ENCODE results near the gene FGF11. TPM values are rescaled to one million over a fixed set of nuclear protein-coding genes. Genes with fewer than 3 reads are reported as not detected.

The FGF11 gene
- total RNA-seq, 1 donor from 2014 or later, result 1.5 TPM

- no peak for DNase-seq (ENCODE audit: low read depth)
- TF ChIP-seq CTCF (IDR thresholded peaks at IDR 0.05; ENCODE audit: insufficient read depth, low read length, poor library complexity, severe bottlenecking), result no peak
- no peak overlapping the region for H3K4me3 ChIP-seq (ENCODE audit: low read depth, low read length)
- H3K36me3 ChIP-seq (ENCODE audit: control insufficient read depth, insufficient read depth, low read length), result no peaks in the 10 kb centered on the region
- no peaks in the 10 kb centered on the region for H3K27me3 ChIP-seq (ENCODE audit: control insufficient read depth, insufficient read depth, low read length)
Measured at GRCh38 chr17:7429722-7430121, 9.6 kb upstream of the FGF11 start.

- no peaks in the 10 kb centered on the region for H3K27me3 ChIP-seq (ENCODE audit: control insufficient read depth, insufficient read depth, low read length)
- H3K36me3 ChIP-seq (ENCODE audit: control insufficient read depth, insufficient read depth, low read length), result no peaks in the 10 kb centered on the region
- H3K4me3 ChIP-seq (ENCODE audit: low read depth, low read length), result no peak overlapping the region
- no peak for TF ChIP-seq CTCF (IDR thresholded peaks at IDR 0.05; ENCODE audit: insufficient read depth, low read length, poor library complexity, severe bottlenecking)
- DNase-seq (ENCODE audit: low read depth), result no peak
Measured at GRCh38 chr17:7431231-7431630, 8.1 kb upstream of the FGF11 start.

- H3K27me3 ChIP-seq (ENCODE audit: control insufficient read depth, insufficient read depth, low read length), result no peaks in the 10 kb centered on the region
- H3K36me3 ChIP-seq (ENCODE audit: control insufficient read depth, insufficient read depth, low read length), result no peaks in the 10 kb centered on the region
- no peak for TF ChIP-seq CTCF (IDR thresholded peaks at IDR 0.05; ENCODE audit: insufficient read depth, low read length, poor library complexity, severe bottlenecking)
- no peak for DNase-seq (ENCODE audit: low read depth)
- no peak overlapping the region for H3K4me3 ChIP-seq (ENCODE audit: low read depth, low read length)
Measured at GRCh38 chr17:7432296-7432695, 7.0 kb upstream of the FGF11 start.

GRCh38 chr17:7435676-7436555 is 3.4 kb upstream of the FGF11 start:
- DNase-seq (ENCODE audit: low read depth), result no peak
- peak; percentile 48 for TF ChIP-seq CTCF (IDR thresholded peaks at IDR 0.05; ENCODE audit: insufficient read depth, low read length, poor library complexity, severe bottlenecking)
- Histone ChIP-seq H3K4me3 (ENCODE audit: low read depth, low read length) (peak overlapping the region; percentile 73), H3K36me3 (ENCODE audit: control insufficient read depth, insufficient read depth, low read length) (no peaks in the 10 kb centered on the region), H3K27me3 (ENCODE audit: control insufficient read depth, insufficient read depth, low read length) (peaks cover 2% of the 10 kb centered on the region)

GRCh38 chr17:7436556-7437368 is 2.5 kb upstream of the FGF11 start:
- Histone ChIP-seq H3K4me3 (ENCODE audit: low read depth, low read length) (peak overlapping the region; percentile 73), H3K36me3 (ENCODE audit: control insufficient read depth, insufficient read depth, low read length) (no peaks in the 10 kb centered on the region)
- DNase-seq (ENCODE audit: low read depth), result no peak

More at GRCh38 chr17:7436556-7437368, 2.5 kb upstream of the FGF11 start:
- peak; percentile 64 for TF ChIP-seq CTCF (IDR thresholded peaks at IDR 0.05; ENCODE audit: insufficient read depth, low read length, poor library complexity, severe bottlenecking)
- H3K27me3 ChIP-seq (ENCODE audit: control insufficient read depth, insufficient read depth, low read length), result peaks cover 2% of the 10 kb centered on the region

Data from kidney epithelial cell (primary cell).